ENCODE data around the gene SYNPO2.
"Not testable (repeated sequence)": the region's sequence is repeated elsewhere in the genome, so short reads cannot be mapped to it uniquely, and the experiment has no call there.

SYNPO2 gene, protein sequence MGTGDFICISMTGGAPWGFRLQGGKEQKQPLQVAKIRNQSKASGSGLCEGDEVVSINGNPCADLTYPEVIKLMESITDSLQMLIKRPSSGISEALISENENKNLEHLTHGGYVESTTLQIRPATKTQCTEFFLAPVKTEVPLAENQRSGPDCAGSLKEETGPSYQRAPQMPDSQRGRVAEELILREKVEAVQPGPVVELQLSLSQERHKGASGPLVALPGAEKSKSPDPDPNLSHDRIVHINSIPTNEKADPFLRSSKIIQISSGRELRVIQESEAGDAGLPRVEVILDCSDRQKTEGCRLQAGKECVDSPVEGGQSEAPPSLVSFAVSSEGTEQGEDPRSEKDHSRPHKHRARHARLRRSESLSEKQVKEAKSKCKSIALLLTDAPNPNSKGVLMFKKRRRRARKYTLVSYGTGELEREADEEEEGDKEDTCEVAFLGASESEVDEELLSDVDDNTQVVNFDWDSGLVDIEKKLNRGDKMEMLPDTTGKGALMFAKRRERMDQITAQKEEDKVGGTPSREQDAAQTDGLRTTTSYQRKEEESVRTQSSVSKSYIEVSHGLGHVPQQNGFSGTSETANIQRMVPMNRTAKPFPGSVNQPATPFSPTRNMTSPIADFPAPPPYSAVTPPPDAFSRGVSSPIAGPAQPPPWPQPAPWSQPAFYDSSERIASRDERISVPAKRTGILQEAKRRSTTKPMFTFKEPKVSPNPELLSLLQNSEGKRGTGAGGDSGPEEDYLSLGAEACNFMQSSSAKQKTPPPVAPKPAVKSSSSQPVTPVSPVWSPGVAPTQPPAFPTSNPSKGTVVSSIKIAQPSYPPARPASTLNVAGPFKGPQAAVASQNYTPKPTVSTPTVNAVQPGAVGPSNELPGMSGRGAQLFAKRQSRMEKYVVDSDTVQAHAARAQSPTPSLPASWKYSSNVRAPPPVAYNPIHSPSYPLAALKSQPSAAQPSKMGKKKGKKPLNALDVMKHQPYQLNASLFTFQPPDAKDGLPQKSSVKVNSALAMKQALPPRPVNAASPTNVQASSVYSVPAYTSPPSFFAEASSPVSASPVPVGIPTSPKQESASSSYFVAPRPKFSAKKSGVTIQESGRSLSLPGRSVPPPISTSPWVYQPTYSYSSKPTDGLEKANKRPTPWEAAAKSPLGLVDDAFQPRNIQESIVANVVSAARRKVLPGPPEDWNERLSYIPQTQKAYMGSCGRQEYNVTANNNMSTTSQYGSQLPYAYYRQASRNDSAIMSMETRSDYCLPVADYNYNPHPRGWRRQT

DNA sequence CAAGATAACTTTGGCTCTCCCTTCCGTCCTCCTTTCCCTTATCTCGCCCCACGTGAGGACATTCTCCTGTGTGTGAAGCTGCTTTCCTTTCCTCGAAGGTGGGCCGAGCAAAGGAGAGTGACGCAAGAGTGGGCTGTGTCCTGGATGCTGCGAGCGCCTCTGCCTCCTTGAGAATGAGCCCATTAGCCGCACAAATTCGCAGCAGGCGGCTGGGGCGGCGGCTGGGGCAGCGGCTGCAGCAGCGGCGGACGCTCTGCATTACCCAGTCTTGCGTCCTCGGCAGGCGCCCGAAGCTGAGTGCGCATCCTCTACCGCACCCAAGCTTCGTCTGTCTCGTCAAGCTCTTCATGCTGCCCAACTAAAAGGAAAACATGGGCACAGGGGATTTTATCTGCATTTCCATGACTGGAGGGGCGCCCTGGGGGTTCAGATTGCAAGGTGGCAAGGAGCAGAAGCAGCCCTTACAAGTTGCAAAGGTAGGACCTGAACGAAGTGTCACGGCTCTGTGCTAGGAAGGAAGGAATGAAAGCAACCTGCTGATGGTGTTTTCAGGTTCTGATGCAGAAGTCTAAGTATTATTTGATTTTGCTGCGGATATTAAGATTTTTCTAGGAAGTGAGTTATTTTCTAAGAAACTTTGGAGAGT is at the start of gene SYNPO2:
SYNPO2 (plus strand) TSS at position 189 of the 646 bp plus-strand sequence; CDS start at position 372, 183 bp downstream.
- DNase-seq: peak; percentile 4

DNA sequence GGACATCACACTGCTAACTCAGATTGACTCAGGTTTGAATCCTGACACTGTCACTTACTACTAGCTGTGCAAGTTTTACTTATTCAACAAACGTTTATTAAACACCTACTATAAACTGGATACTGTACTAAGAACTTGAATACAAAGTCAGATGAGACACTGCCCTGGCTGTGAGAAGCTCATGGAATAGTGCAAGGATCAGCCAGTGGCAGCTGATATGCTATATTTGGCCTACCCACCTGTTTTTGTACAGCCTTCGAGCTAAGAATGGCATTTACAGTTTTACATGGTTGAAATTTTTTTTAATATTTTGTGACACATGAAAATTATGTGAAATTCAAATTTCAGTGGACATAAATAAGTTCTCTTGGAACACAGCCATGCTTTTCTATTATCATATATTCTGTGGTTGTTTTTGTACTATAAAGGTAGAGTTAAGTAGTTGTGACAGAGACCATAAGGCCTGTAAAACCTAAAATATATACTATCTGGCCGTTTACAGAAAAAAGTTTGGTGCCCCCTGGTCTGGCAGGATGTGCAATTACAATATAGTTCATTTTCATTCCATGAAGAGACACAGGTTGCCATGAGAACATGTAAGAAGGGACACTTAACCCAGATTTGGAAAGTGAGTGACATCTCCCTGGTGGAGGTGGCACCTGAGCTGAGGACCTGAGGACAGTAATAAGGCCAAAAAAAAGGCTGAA is 49.3 kb upstream of the SYNPO2 start:
- no peak for DNase-seq

DNA sequence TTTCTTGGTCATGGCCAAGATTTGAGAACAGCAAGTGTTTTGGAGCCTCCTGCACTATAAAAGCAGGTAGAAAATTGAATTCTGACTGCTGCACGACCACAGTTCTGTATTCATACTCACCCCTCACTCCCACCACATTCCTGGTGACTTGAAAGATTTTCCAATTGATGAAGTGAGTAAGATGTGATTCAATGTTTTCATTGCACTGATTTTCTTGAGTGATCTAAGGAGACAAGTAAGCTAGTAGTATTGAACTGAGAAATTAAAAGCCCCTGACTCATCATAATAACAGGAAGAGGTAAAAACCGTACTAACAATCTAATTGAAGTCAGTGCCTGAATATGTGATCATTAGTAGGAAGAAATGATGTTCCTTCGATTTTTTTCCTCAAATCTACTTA is 46.6 kb upstream of the SYNPO2 start:
- DNase-seq: no peak

DNA sequence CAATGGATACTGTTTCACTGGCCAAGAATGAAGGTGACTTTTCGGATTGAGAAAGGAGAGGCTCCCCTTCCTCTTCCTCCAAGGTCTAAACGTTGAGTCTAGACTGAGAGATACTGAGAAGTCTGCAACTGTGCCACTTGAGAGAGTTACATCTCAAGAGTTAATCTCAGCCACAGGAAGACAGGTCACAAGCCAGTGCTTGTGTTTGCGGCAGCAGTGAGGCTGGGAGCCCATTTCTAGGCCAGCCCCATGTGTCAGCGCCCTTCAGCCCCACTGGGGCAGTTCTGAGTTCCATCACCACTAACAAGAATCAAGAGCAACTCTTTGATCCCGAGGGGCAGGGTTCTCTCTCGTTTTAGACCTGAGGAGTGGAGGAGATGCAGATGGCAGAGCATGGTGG is 45.4 kb upstream of the SYNPO2 start:
- no peak for DNase-seq

DNA sequence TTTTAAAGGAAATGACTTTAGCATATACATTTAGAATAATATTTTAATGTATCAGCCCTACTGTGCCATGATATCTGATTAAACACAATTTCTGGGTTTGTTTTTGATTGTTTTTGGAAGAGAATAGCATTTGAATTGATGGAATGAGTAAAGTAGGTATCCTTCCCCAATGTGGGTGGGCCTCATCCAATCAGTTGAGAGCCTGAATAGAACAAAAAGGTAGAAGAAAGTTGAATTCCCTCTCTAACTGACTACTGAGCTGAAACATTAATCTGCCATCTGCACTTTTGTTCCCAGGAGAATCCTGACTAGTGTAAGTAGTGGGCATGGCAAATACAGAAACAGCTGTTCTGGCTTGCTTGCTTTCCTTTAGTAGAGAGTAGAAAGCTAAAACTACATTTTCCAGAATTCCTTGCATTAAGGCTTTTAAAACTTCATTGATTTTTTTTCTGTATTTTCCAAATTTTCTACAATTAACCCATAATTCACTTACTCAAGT is 43.1 kb upstream of the SYNPO2 start:
- no peak for DNase-seq

DNA sequence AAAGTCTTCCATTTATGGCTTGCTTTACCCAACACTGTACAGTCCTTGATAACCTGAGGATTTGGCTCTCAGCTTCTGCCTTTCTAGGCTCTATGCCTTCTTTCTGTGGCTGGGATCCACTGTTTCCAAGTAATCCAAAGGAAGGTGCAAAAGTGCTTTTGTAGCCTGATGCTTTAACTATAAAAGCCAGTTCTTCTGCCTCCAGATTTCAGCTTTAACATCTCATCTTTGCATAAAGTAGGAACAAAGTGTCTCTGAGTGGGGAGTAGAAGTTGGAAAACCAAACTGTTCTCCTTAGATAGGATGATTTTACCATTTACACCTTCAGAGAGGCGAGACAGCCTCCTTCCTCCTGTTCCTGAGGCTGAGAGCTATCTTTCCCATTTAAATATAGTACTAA is 41.7 kb upstream of the SYNPO2 start:
- DNase-seq: no peak

DNA sequence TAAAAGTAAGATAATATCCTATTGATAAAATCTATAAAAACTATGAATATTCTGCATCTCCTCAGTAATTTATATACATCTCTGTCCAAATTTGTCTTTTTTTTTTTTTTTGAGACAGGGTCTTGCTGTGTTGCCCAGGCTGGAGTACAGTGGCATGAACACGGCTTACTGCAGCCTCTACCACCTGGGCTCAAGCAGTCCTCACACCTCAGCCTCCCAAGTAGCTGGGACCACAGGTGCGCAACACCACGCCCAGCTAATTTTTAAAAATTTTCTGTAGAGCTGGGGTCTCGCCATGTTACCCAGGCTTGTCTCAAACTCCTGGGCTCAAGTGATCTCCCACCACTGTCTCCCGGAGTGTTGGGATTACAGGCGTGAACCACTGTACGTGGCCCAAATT is 40.4 kb upstream of the SYNPO2 start:
- DNase-seq: no peak

DNA sequence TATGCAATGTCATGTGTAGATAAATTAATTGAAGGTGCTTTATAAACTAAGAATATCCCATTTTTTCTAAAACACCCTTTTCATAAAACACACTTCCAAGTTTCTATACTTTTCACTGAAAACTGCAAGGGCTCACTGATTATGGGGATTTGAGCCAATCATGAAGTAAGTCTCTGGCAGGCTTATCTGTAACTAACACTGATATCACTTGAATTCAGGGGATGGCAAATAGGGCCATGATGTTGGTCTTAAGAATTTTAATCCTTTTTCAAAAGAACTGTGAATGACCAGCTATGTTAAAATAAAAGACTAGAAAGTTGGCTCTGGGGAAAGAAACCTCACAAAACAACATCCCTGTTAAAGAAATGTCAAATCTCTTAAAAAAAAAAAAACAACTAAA is 39.8 kb upstream of the SYNPO2 start:
- DNase-seq: no peak

DNA sequence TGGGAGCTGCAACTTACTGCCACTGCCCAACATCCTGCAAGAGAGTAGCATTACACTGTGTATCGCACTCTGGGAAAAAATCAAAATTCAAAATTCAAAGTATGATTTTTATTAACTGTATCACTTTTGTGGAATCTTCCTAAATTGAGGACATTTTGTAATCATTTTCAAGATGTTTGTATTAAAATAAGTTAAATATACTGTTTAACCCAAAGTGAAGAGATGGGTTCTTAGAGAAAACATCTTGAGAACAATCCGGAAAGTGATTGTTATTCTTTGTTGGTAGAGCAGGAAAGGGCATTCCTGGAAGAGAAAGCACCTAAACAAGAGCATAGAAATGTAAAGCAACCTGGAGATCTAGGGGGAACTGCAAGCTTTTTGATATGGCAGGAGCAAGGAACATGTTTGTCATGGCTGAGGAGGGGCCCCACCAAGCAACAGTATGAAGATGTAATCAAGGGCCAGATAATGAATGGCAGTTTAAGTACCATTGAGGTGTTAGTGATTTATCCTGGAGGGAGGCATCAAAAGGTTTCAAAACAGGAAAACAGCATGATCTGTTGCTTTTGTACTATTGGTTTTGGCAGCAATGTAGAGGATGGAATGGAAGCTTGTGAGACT is 38.7 kb upstream of the SYNPO2 start:
- no peak for DNase-seq

DNA sequence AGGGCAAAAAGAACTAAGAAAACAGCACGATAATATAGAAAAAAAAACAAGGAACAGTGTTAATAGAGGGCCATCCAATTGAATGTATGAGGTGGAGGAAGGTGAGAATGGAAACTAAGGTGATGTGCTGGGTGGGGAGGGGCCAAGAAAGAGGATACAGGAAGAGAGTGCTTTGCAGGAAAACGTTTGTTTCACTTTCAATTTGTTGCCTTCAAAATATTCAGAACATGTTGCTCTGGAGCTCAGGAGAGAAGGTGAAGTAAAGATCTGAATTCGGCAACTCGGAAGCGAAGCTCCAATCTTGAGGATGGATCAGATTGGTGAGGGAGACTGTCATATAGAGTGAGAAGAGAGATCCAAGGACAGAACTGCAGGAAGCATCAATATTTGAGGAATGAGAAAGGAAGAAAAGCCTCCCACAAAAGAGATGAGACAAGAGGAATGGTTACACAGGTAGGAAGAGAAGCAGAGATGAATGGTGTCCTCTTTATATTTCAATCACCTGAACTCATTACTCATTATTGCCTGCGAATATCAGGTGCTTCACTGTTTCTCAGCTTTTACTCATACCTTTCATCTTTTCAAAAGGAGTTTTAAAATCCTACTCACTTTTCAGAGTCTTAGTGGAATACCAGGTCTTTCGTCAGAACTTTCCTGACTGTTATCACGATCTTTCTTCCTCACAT is 38.0 kb upstream of the SYNPO2 start:
- DNase-seq: peak; percentile 63

DNA sequence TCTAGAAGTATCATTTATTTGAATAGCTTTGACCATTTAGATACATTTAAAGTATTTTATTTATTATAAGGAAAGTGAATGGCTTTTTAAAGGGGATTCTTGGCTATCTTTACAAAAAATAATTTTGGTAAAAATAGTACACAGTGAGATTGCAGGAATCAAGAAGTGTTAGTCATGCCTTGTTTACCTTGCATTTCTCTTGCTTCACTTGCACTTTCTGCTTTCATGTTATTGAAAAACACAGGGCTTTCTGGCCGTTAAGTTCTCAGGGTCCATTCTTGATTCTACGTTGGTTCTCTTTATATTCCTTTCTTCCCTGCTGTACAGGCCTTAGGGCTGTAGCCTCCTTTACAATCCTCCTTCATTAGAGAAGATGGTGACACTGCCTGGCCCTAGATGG is 30.9 kb upstream of the SYNPO2 start:
- no peak for DNase-seq

DNA sequence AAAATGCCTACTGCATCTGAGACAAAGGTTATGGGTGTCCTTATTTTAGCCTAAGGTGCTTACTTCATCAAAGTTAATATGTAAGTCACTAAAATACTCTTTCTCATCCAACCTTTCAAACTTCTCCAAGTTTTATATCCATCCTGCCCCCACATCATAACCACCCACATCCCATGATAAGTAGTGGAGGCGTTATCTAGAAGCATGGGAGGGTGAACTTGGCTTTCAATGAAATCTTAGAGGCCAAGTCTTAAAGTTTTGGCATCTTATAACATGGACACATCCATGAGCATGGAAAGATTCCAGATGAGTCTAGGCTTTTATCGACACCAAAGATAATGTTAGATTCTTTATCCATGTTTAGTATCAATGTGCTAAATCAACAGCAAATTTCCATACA is 29.9 kb upstream of the SYNPO2 start:
- DNase-seq: no peak

DNA sequence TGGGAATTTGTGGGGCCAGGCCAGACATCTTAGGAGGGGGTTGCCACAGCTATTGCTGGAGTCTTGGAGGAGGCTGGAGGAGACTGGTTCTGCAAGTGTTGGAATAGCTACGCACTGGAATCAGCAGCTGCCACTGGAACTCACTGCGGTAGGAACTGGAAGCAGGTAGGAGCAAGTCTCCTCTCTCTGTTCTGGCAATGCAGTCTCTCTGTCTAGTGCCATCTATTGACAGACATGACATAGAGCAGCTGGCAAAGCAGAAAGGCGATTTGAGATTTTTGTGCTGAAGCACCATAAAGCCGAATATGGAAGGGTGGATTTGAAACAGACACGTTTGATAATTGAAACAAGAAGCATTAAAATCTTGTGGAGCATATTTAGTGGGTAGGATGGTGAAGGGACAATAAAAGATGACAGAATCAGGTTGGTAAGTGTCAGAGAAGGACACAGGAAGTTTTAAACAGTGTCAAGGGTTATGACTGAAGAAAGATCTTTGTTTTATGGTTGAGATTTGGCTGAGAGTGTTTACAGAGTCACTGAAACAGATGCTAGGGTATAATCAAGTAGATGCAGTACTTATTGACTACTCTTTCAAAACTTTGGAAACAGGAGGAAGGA is 23.5 kb upstream of the SYNPO2 start:
- peak; percentile 46 for DNase-seq

DNA sequence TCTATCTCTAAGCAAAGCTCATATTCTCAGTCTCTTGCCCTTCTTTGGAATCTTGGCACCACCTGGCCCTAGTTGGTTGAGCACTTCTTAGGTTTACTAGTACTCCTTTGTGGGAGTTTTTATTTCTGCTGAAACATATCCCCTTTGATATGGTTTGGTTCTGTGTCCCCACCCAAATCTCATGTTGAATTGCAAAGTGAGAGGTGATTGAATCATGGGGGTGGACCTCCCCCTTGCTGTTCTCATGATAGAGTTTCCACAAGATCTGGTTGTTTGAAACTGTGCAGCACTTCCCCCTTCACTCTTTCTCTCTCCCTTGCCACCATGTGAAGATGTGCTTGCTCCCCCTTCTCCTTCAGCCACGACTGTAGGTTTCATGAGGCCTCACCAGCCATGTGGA is 22.2 kb upstream of the SYNPO2 start:
- no peak for DNase-seq

DNA sequence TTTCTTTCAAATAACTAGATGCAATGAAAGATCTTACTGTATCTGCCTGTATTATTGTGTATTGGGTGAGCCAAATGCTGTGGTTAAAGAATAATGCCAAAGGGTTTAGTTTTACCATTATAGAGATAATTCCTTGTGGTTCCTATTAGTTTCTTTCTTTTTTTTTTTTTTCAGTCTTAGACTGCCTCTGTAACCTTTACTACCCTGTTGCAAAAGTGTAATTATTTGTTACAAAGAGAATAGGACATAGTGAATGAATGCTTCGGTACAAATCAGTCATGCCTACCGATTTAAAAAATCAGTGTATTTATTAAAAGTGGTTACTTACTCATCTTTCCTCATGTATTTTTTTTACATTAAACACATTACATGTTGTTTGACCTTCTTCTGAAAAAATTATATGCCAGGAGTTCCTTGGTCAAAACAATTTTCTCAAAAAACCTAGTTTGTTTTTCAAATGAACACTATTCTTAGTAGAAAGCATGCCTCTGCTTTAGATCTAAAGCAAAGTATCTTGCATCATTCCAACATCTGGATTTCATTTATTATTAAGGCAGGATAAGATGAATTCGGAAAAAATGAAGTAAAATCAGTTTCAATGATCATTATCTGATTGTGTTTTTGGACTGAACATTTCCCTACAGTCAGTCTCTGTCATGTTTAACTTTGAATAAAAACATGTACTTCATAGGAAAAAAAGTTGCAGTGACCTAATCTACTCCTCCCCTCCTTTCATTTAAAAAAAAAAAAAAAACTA is 21.2 kb upstream of the SYNPO2 start:
- DNase-seq: no peak

DNA sequence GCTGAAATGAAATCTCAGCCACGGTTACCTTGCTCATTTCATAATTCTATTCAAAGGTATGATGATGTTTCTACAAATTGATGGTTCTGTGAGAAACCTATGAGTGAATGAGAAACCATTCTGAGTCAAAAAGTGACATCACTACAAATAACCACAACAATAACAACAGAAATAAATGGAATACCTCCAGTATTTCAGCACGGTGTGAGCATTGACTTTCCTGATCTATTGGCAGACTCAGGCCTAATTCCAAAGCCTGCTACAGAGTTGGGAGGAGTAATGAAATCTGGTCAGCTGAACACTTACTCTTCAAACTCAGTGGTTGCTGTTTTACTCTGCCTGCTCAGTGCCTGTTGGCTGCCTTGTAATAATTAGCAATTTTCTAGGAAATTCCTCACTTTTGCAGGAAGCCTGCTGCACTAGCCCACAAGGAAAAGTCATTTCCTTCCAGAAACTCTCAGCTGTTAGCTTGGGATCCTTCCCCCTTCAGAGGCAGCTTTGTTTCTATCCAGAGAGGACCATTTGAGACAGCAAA is 18.8 kb upstream of the SYNPO2 start:
- DNase-seq: no peak

DNA sequence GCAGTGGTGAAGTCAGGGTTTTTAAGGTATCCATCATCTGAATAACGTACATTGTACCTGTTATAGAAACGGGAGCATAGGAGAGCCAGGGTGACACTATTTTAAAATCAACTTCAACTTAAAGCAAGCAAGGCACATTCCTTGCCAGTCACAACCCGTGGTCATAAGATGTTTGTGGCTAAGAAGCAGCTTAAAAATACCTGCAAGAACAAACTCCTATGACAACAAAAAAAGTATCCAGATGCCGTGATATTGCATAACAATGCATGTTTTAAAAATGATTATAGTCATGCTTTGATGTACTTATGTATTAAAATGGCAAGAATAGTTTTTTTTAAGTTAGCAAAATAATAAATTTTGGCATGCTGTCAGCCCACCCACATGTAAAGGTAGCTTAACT is 16.5 kb upstream of the SYNPO2 start:
- no peak for DNase-seq

DNA sequence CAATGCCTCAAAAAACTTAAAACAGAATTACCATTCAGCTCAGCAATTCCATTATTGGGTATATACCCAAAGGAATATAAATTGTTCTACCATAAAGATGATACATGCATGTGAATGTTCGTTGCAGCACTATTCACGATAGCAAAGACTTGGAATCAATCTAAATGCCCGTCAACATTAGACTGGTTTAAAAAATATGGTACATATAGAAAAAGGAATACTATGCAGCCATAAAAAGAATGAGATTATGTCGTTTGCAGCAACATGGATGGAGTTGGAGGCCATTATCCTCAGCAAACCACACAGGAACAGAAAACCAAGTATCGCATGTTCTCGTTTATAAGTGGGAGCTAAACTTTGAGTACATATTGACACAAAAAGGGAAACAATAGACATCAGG is 10.9 kb upstream of the SYNPO2 start:
- DNase-seq: no peak

DNA sequence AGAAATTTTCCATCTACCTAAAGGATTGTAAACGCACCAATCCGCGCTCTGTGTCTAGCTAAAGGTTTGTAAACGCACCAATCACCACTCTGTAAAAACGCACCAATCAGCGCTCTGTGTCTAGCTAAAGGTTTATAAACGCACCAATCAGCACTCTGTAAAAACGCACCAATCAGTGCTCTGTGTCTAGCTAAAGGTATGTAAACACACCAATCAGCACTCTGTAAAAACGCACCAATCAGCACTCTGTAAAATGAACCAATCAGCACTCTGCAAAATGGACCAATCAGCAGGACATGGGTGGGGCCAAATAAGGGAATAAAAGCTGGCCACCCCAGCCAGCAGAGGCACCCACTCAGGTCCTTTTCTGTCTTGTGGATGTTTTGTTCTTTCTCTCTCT is 10.1 kb upstream of the SYNPO2 start:
- DNase-seq: not testable (repeated sequence)

Data from CD4-positive, alpha-beta T cell treated with Interleukin-10 for 1 hour (primary cell).